Measurements from ENCODE around the gene PRSS12. TPM values are rescaled to one million over a fixed set of nuclear protein-coding genes. Genes with fewer than 3 reads are reported as not detected.
"Not testable (repeated sequence)": the region's sequence is repeated elsewhere in the genome, so short reads cannot be mapped to it uniquely, and the experiment has no call there.

The PRSS12 gene
- not detected for total RNA-seq

DNA sequence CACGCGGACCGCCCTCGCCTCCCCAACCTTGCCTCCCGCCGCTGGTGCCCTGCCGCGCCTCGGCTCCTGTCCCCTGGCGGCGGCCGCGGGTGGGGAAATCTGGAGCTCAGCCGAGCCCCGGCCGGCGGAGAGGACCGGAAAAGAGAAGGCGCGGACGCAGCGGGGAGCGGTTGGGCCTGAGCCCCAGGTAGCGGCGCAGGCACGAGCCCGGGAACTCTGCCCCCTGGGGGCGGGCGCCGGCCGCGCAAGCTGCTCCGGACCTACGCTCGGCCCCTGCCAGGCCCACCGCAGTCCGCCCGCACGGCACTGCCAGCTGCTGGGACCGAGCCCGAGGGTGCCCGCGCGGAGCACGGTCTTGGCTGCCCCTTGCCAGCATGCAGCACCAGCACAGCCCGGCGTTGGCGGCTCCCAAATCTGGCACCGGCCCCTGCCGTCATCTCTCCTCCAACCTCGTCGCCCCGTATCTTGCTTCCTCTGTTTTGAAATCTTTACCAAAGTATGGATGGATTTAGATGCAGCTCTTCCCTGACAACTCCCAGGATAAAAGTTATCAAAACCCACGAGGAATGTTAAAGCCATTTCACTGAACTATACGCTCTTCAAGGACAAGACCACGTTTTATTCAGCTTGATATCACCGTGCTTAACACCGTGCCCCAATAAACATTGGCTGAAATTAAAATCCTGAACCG, at the start of gene PRSS12:
TSS of gene PRSS12 (minus strand) at position 161 of the 691 bp plus-strand sequence. CDS start 283 bp downstream, outside the sequence.
- CTCF ChIA-PET, result interaction anchor here (1.4 to 1.5 kb wide), 3 partner anchors 9 to 18 kb away, joined by 3 to 4 read pairs (median 3); no protein-coding TSS in a partner anchor
- POLR2A ChIA-PET, result no interaction called here

- CTCF ChIA-PET, result no interaction called here
- POLR2A ChIA-PET, result no interaction called here
These were observed 47.6 kb upstream of the PRSS12 start for GRCh38 chr4:118400356-118400755.

GRCh38 chr4:118399883-118400282, 47.1 kb upstream of the PRSS12 start:
- POLR2A ChIA-PET, CTCF ChIA-PET: not testable (repeated sequence)

DNA sequence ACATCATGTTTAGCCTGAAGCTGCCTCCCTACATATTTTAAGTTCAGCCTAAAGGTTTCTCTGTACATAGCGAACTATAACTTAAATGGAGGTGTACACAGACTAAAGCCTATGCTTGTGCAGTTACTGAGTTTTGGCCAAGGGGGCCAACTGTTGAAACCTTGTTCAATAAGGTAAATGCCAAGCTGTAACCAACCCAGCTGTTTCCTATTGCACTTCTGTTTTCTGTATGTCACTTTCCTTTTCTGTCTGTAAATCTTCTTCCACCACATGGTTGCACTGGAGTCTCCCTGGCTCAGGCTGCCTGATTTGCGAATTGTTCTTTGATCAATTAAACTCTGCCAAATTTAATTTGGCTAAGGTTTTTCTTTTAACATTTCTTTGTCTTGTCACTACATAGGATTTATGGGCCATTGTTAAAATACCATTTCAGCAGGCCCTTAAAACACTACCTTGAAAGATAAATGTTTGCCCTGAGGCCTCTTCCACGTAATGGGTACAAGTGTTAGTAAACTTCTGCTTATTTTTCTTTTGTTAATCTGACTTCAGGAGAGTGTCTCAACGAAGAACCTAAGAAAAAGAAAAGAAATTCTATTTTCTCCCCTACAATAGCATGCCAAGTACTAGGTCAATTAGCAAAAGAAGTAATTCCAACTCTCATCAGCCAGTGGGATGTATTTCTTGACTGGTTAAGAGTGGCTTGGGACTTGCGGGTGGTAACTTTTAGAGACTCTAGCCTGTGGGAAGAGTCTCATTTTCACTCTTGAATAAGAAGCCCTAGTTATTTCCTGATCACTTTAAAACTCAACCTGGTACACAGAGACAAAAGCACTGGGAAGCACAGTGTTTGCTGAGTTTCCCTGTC, 45.7 kb upstream of the PRSS12 start:
- ChIA-PET CTCF (no interaction called here), POLR2A (no interaction called here)

- CTCF ChIA-PET, result no interaction called here
- POLR2A ChIA-PET, result no interaction called here
These were observed 44.8 kb upstream of the PRSS12 start for GRCh38 chr4:118397623-118397979.

DNA sequence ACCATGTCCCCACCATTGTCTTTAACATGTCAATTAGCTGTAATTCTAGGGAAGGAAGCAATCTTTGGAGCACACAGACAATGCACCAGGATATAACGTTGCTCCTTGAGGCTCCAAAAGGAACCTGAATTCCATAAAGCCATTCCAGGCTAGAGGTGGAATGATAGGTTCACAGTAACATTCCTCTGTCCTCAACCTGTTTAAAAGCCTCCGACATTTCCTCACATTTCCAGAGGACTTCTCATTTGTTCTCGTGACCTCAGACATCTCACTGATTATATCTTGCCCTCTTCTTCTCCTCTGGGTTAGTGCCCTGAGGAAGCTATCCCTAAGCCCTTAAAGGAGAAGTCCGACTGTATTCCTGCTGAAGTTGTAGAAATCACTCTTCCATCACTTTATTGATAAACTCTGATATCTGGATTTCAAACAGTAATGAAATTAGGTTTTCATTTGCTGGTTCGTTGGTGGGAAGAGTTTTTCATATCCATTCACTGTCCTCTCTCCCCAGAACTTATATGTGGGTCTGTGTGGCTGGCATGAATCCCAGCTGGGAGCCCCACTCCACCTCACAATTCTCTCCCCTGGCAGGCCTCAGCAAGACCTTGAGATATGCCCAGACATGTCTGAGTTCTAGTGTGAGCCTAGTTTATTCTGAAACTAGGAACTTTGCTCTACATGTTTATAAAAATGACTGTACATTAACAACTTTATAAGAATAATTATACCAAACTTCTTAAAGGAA, 44.2 kb upstream of the PRSS12 start:
- CTCF ChIA-PET, result no interaction called here
- POLR2A ChIA-PET, result no interaction called here

DNA sequence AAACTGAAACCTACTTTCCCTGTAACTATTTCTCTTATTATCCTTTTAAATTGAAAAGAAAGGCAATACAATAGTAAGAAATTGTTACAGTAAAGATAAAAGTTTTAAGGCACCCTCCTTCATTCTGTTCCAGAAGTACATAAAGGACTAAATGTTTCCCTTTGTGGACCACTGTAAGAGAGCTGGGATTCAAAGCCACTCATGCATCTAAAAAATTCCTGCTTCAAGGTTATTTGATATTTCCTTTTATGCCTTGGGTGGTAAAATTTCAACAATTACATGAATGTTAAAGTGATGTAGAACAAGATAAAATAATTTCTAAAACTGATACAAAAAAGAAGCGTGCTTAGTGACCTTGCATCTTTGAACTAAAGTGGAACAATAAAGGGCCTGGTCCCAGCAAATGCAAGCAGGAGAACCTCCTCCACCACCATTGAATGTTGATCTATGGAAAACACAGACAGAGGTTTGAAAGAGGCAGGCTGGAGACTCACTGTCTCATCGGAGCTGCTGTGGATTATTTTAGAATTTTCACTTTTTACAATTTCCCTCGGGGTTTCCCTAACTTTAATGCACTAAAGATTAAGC, 42.3 kb upstream of the PRSS12 start:
- CTCF ChIA-PET, result no interaction called here

GRCh38 chr4:118392509-118392908, 39.7 kb upstream of the PRSS12 start:
- CTCF ChIA-PET, POLR2A ChIA-PET: not testable (repeated sequence)

More for the DNA sequence above, 42.3 kb upstream of the PRSS12 start:
- POLR2A ChIA-PET, result no interaction called here

DNA sequence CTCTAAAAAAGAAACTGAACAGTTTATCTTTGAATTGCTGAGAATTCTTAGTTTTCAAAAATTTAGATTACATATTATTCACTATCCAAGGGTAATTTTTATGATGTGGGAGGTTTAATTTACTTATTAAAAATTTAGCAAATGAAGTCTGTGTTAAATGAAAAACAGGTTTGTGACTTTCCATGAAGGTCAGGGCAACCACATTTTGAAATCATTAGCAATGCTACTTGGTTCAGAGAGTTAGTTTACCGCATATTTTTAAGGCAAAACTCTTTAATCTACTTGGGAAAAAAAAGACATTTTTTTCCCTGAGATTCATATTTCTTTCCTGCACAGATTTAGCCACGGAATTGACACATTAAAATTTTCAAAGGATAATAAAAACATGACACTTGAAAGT, 37.3 kb upstream of the PRSS12 start:
- CTCF ChIA-PET, result no interaction called here

DNA sequence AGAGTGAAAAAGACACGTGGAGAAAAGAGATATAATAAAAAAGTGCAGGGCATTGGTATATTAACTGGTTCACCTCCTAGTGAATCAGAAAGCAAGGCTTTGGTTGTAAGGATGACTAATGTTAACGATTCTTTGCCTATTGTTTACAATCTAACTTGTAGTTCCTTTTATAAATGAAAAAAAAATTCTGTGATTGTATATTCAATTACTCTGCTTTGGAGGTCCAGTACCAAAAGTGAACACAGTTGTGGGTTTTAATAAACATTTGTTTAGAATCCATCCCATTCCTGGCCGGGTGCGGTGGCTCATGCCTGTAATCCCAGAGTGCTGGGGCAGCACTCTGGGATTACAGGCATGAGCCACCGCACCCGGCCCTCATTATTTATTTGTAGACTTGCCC, 36.9 kb upstream of the PRSS12 start:
- ChIA-PET CTCF (no interaction called here), POLR2A (no interaction called here)

More for the DNA sequence above, 37.3 kb upstream of the PRSS12 start:
- POLR2A ChIA-PET, result no interaction called here

- ChIA-PET CTCF (no interaction called here), POLR2A (no interaction called here)
These were observed 35.8 kb upstream of the PRSS12 start for GRCh38 chr4:118388606-118389005.

DNA sequence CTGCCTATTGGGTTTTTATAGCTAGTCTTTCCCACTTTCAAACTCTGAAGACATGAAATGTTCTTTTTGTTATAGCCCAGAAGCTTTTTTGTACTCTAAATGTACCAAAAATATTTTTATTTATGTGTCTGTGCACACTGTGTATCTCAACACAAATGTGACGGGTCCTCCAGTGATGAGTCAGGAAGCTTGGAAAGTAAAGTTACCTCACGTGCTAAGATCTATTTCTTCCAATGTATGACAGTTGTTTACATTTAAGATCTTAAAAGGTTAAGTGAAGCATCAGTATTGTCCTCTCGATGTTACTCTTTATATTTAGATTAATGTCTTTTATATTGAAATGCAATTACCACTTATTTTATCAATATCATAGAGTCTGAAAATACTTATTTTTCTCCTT, 29.1 kb upstream of the PRSS12 start:
- ChIA-PET POLR2A (no interaction called here), CTCF (no interaction called here)

DNA sequence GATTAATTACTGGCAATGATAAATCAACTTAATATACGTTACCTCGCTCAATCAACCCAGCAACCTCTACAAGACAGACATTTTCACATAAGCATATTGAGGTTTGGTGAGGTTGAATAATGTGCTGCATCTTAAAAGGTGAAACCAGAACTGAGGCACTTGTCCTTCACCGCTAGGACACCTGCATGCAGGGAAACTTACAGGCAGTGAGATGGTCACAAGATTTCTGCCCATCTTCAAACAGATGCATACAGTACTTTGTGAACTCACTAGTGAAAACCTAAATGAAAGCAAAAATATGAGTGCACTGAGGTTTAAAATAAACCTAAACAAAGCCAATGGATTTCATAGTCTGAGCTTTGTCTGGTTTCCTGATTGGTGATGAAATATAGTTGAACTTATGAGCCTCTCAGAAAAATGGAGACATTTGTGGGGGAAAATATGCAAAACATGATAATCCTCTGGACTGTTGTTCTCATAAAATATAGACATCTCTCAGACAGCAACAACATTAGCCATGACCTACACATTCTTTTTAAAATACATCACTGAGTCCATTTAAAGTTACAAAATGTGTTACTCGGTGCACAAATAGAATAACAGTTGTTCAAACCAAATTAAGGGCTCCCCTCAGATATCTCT, 20.9 kb upstream of the PRSS12 start:
- ChIA-PET CTCF (no interaction called here), POLR2A (no interaction called here)

DNA sequence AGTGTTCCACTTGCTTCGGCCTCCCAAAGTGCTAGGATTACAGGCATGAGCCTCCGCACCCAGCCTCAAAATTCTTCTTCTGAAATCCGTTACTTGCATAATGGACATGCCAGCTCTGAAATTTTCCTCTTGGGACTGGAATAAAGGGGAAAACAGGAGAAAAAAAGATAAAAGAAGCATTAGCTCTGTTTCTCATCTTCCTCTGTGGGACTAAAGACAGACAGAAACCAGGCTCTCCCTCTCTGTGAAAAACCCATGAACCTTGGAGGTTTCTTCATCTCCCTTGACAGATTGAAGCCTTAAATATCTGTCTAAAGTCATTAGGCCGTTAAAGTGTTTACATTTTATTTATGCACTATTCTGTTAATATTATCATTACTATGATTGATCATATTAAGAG, 19.4 kb upstream of the PRSS12 start:
- ChIA-PET POLR2A (no interaction called here), CTCF (no interaction called here)

- POLR2A ChIA-PET, result no interaction called here
- CTCF ChIA-PET, result no interaction called here
These were observed 16.4 kb upstream of the PRSS12 start for GRCh38 chr4:118369231-118369630.

- ChIA-PET CTCF (no interaction called here), POLR2A (no interaction called here)
These were observed 15.1 kb upstream of the PRSS12 start for GRCh38 chr4:118367872-118368271.

DNA sequence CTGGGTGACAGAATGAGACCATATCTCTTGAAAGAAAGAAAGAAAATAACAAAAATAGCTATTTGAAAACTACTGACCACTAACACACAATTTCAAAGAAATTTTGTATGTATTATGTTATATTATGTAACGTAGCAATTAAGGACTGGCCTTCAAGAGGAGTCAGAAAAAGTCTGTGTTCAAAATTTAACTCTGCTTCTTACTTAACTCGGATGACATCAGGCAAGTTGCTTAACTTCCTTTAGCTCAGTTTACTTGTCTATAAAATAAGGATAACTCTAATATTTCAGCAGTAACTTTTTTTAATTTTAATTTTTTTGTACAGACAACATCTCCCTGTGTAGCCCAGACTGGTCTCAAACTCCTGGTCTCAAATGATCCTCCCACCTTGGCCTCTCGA, 14.6 kb upstream of the PRSS12 start:
- ChIA-PET POLR2A (no interaction called here), CTCF (no interaction called here)

GRCh38 chr4:118363166-118363565, 10.4 kb upstream of the PRSS12 start:
- POLR2A ChIA-PET, result no interaction called here
- CTCF ChIA-PET, result interaction anchor here (1.3 kb wide), 1 partner anchor 11 kb away, joined by 4 read pairs; the partner anchor contains the start of gene PRSS12

DNA sequence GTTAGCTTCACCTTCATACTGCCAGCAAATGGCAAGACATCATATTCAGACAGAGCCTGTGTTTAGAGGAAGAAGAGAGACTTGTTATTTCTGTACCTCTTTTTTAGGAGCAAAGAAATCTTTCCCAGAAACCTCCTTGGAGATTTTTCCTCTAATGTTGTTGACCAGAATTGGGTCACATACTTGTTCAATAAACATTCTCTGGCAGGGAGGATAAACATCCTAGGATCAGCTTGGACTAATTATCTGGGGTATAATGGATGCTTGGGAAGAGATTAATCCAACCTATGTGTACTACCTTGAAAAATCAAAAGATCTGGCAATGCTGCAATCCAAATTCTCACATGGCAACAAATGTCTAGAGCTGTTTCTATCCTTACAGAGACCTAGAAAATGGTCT, 8.4 kb upstream of the PRSS12 start:
- ChIA-PET POLR2A (no interaction called here), CTCF (interaction anchor here (1.5 kb wide), 1 partner anchor 8 kb away, joined by 3 read pairs; the partner anchor contains the start of gene PRSS12)

DNA sequence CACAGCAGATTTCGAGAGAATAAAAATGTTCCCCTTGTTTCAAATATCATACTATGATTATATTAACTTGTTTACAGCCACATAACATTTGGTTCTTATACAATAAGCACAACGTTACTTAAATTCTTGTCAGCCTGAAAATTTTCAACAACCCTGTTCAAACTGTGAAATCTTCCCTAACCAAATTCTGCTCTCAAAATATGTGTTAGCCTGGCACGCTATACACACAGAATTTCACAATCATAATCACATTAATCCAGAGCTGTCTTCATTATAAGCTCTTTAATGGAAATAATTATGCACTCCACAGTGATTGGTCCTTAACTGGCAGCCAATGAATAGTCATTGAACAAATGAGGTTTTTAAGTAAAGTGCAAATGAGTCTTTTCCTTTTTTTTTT, 7.3 kb upstream of the PRSS12 start:
- CTCF ChIA-PET, result no interaction called here
- POLR2A ChIA-PET, result no interaction called here

Measured in activated CD8-positive, alpha-beta memory T cell treated with anti-CD3 and anti-CD28 coated beads for 36 hours (primary cell).